Thymus (tissue), 11 donors: ENCODE results near the gene VARS1. TPM values are rescaled to one million over a fixed set of nuclear protein-coding genes. Genes with fewer than 3 reads are reported as not detected.

Source experiments
- DNase-seq, 9 donors: peaks; one replicate each; pipeline ENCODE4 v3.0.0-alpha.2; 2013; ENCODE audit warnings: low spot score in 9 of 9, low read depth in 6 of 9, missing footprints in 1 of 9
- H3K27ac ChIP-seq, 2 donors: one replicate each; pipeline ENCODE4 v1.5.1; 2013; ENCODE audit warnings: control low read depth in 1 of 2, low read depth in 1 of 2, low read length in 1 of 2, mild to moderate bottlenecking in 1 of 2, moderate library complexity in 1 of 2
- H3K27me3 ChIP-seq, 2 donors: one replicate each; pipeline ENCODE4 v1.5.1; 2013; ENCODE audit warnings: low read length in 1 of 2; ENCODE audit not compliant: control insufficient read depth in 2 of 2, insufficient read depth in 1 of 2
- H3K36me3 ChIP-seq, 2 donors: one replicate each; pipeline ENCODE4 v1.5.1; 2013; ENCODE audit warnings: low read length in 1 of 2, mild to moderate bottlenecking in 1 of 2, moderate library complexity in 1 of 2; ENCODE audit not compliant: control insufficient read depth in 2 of 2, insufficient read depth in 2 of 2
- H3K4me1 ChIP-seq, 2 donors: one replicate each; pipeline ENCODE4 v1.5.1; 2013; ENCODE audit warnings: low read length in 2 of 2; ENCODE audit not compliant: control insufficient read depth in 2 of 2, insufficient read depth in 2 of 2
- H3K4me3 ChIP-seq, 2 donors: one replicate each; pipeline ENCODE4 v1.5.1; 2013; ENCODE audit warnings: low read length in 2 of 2, control low read depth in 1 of 2, mild to moderate bottlenecking in 1 of 2
- H3K9me3 ChIP-seq, 2 donors: one replicate each; pipeline ENCODE4 v1.5.1; 2013; ENCODE audit warnings: low read length in 1 of 2, mild to moderate bottlenecking in 1 of 2; ENCODE audit not compliant: control insufficient read depth in 2 of 2, insufficient read depth in 1 of 2
- WGBS: extraction: QIAGEN DNeasy Blood & Tissue Kit; methylation state at CpG from one replicate; pipeline ENCODE4 v1.1.7; 2013; 5-methylcytosine and 5-hydroxymethylcytosine counted together
- polyA plus RNA-seq: library from polyadenylated mRNA; stranded (reverse); fragments of 200-250 nt; gene quantifications from one replicate; pipeline ENCODE4 v1.2.3, GENCODE V29; 2013
- total RNA-seq: library from RNA; stranded (reverse); fragments of 120-200 nt; gene quantifications from one replicate; pipeline ENCODE4 v1.2.4, GENCODE V29; 2013
- donor health status: healthy.

VARS1 gene
- total and polyA plus RNA-seq, 2 donors, result 16.6 to 25.2 TPM

DNA sequence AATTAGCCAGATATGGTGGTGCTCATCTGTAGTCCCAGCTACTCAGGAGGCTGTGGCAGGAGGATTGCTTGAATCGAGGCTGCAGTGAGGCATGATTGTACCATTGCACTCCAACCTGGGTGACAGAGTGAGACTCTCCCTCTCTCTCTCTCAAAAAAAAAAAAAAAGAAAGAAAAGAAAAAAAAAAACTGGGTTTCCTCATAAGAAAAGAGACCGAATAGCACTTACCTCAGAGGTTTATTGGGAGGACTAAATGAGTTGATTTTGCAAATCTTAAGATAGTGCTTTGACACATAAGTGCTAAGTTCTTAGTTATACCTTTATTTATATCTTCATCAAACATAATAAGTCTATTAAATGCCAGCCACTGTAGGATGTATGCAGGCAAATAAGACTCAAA is 24.7 kb downstream of the VARS1 start:
- H3K27ac ChIP-seq, result no peak overlapping the region
- peaks cover 6 to 21% of the 10 kb centered on the region in 2 donors for H3K4me1 ChIP-seq
- no peaks in the 10 kb centered on the region for H3K36me3 ChIP-seq
- H3K9me3 ChIP-seq, result peaks cover 0 to 5% of the 10 kb centered on the region in 2 donors
- H3K4me3 ChIP-seq, result no peak overlapping the region
- 97% methylated on average over 2 of the region's 2 CpGs for WGBS
- H3K27me3 ChIP-seq, result peaks cover 0 to 13% of the 10 kb centered on the region in 2 donors
- DNase-seq, result no peak

DNA sequence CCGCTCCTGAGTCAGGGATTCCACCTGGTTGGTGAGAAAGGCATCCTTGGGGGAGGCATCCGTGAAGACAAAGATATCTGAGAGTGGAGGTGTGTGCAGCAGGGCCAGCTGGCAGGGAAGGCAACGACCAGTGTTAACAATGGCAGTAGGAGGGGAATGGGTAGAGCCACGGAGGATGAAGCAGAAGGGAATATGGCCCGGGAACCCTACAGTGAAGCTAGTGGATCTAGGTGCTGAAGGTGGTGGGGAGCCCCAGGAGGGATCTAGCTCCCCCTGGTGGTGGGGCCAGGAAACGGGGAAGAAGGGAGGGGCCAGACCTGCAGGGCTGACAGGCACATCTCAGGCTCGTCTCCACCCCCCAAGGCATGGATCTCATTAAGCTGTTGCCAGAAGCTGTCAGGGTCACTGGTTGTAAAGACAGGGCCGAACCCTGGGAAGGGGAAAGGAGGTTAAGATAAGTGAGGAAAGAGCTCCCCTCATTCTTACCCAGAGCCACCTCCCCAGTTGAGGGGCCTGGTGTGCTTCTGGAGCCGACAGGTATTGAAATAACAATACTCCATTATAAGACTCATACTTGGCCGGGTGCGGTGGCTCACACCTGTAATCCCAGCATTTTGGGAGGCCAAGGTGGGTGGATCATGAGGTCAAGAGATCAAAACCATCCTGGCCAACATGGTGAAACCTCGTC is 25.7 kb downstream of the VARS1 start:
- Histone ChIP-seq H3K4me1 (peaks cover 6 to 21% of the 10 kb centered on the region in 2 donors), H3K9me3 (peaks cover 0 to 5% of the 10 kb centered on the region in 2 donors), H3K4me3 (no peak overlapping the region), H3K36me3 (no peaks in the 10 kb centered on the region), H3K27me3 (peaks cover 0 to 17% of the 10 kb centered on the region in 2 donors), H3K27ac (no peak overlapping the region)
- WGBS, result 73% methylated on average over 12 of the region's 12 CpGs
- peak; percentile 38 to 82 (median 59) for DNase-seq

DNA sequence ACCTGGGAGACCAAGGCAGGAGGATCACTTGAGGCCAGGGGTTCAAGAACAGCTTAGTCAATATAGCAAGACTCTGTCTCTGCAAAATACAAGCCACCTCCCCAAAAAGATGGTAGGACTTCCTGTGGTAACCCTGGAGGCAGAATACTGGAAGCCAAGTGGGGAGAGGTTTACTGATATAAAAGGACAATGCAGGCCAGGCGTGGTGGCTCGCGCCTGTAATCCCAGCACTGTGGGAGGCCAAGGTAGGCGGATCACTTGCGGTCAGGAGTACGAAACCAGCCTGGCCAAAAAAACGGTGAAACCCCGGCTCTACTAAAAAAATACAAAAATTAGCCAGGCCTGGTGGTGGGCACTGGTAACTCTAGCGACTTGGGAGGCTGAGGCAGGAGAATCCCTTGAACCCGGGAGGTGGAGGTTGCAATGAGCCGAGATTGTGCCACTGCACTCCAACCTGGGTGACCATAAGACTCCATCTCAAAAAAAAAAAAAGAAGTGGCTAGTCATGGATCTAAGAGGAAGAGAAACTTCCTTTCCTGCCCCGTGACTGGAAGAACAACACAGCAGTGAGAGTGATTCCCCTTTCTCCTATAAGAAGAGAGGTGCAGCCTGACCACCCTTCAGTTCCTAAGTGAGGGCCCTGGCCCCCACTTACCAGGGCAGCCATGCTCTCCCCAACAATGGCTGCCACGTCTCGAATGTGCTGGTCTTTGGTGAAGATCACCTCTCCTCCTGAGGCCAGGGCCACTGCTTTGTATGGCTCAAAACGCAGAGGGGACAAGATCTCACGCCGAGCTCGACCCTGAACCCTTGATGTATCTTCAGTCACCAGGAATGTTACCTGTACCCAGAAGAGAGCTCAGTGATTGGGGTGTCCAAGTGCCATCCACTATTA is 26.9 kb downstream of the VARS1 start:
- H3K36me3 ChIP-seq, result peaks cover 0 to under 1% of the 10 kb centered on the region in 2 donors
- no peak for DNase-seq
- H3K4me3 ChIP-seq, result no peak overlapping the region
- H3K4me1 ChIP-seq, result peaks cover 6 to 21% of the 10 kb centered on the region in 2 donors
- H3K27me3 ChIP-seq, result peaks cover 0 to 17% of the 10 kb centered on the region in 2 donors
- H3K9me3 ChIP-seq, result peaks cover 0 to 5% of the 10 kb centered on the region in 2 donors
- H3K27ac ChIP-seq, result no peak overlapping the region
- 97% methylated on average over 18 of the region's 18 CpGs for WGBS

DNA sequence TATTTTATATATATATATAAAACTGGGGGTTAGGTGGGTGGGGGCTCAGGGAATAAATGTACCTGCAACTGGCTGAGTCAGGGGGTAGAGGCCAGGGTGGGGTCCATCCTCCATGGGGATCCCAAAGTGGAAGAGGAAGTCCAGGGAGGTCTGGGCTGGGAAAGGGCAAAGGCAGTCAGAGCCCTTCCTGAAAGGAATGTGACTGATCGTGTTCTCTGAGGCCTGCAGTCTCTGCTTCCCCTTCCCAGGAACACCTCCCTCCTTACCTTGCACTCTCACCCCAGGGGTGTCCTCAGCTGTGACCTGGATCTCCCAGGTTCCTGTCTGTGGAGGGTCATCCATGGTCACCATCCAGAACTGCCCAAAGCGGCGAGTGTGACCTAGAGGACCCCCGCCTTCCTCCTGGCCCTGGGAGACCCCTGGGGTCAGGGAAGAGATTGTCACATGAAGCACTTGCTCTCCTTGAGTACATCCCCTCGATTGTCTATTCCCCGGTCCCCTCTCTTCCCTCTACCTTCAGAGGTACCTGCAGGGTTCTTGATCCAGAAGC is 28.4 kb downstream of the VARS1 start:
- Histone ChIP-seq H3K36me3 (peaks cover 0 to 14% of the 10 kb centered on the region in 2 donors), H3K9me3 (peaks cover 0 to 2% of the 10 kb centered on the region in 2 donors), H3K4me3 (no peak overlapping the region), H3K4me1 (peaks cover 0 to 10% of the 10 kb centered on the region in 2 donors), H3K27ac (no peak overlapping the region), H3K27me3 (peaks cover 0 to 17% of the 10 kb centered on the region in 2 donors)
- WGBS, result 97% methylated on average over 6 of the region's 6 CpGs
- no peak for DNase-seq

DNA sequence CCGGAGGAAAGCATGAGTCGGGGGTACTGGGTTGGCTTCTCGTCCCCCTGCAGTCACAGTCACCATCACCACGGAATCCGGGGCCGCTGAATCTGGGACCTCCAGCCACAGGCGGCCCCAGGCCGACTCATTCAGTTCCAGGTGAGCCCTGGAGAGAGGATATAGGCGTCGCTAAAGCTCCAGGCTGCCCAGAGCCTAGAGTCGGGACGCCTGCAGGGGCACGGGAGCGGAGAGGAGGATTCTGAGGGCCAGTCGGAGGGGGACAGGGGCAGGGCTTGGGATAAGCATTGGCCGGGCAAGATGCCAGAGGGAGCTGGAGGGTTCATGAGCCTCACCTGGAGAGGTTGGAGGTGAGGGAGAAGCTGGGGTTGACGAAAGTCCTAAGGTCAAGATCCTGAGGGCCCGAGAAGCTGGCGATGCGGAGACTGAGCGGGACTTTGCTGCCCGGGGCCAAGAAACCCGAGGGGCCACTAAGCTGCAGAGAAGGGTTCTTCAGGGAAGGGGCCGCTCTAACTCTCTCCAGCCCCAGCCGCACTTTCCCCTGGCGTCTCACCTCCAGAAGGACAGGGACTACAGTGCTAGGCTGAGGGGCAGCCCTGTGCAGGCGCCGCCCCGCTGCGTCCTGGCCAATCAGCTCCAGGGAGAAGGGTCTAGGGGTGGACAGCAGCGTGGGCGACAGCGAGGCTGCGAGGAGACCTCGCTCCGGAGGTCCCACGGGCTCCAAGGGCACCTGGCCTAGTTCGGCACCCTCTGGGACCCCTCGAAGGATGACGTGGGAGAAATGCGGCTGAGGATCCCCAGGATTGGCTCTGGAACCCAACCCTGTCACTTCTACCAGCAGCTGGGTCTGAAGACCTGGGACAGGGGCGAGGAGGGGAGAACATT is 29.4 kb downstream of the VARS1 start:
- DNase-seq, result no peak
- WGBS, result 80% methylated on average over 42 of the region's 42 CpGs

DNA sequence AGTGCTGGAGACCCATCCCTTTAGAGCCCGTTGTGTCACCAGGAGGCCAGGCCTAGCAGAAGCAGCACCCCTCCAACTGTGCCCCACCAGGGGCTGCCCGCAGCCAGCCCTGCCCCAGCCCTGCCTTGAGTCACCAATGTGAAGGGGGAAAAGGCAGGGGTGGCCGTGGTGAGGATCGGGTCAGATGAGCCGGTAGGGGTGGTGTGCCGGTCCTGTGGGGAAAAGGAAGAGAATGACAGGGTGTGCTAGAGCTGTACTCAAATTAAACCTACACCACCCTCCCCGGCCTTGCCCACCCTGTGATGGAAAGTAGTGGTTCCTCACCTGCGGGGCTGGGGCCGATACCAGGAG is 30.0 kb downstream of the VARS1 start:
- peaks cover 0 to 17% of the 10 kb centered on the region in 2 donors for H3K27me3 ChIP-seq
- H3K27ac ChIP-seq, result no peak overlapping the region
- WGBS, result 93% methylated on average over 9 of the region's 9 CpGs
- DNase-seq, result no peak
- H3K4me1 ChIP-seq, result peaks cover 0 to 3% of the 10 kb centered on the region in 2 donors
- no peak overlapping the region for H3K4me3 ChIP-seq
- H3K36me3 ChIP-seq, result peaks cover 14 to 28% of the 10 kb centered on the region in 2 donors
- no peaks in the 10 kb centered on the region for H3K9me3 ChIP-seq

More for the DNA sequence above, 29.4 kb downstream of the VARS1 start:
- peaks cover 0 to 17% of the 10 kb centered on the region in 2 donors for H3K27me3 ChIP-seq
- H3K27ac ChIP-seq, result no peak overlapping the region
- peaks cover 9 to 23% of the 10 kb centered on the region in 2 donors for H3K36me3 ChIP-seq
- H3K9me3 ChIP-seq, result no peaks in the 10 kb centered on the region
- H3K4me1 ChIP-seq, result peaks cover 0 to 4% of the 10 kb centered on the region in 2 donors
- no peak overlapping the region for H3K4me3 ChIP-seq

DNA sequence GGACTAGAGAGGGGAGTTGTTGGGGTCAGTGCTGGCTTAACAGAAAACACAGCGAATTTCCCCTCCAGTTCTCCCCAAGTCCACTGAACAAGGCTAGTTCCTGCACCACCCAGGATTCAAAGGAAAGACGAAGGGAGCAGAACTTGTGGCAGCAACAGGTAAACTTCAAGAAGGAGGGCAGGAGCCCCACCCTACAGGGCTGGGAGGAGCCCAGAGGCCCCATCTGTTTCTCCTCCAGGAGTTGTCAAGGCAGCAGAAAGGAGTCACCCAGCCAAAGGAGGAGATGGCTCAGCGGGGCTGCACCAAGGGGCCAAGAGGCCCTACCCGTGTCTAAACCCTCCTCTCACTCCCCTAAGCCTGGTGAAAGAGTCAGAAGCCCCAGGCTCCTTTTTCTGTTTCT is 31.4 kb downstream of the VARS1 start:
- H3K36me3 ChIP-seq, result peaks cover 20 to 42% of the 10 kb centered on the region in 2 donors

DNA sequence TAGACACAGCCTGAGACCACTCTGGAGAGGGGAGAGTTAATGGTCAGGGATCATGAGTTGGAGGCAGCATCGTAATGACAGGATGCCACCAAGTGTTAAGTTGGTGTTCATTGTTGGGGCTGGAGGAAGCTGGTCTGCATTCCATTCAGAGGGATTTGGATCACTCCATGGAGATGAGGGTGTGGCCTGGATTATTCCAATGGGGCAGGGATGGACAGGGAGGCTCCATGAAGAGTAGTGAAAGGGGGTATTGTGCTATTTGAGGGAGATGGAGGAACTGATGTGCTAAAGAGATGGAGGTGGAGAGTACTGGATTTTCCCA is 32.0 kb downstream of the VARS1 start:
- DNase-seq, result no peak
- H3K4me3 ChIP-seq, result no peak overlapping the region
- peaks cover 20 to 48% of the 10 kb centered on the region in 2 donors for H3K36me3 ChIP-seq
- peaks cover 0 to 12% of the 10 kb centered on the region in 2 donors for H3K4me1 ChIP-seq
- WGBS, result 96% methylated on average over 1 of the region's 1 CpG
- no peaks in the 10 kb centered on the region for H3K9me3 ChIP-seq
- peaks cover 0 to 17% of the 10 kb centered on the region in 2 donors for H3K27me3 ChIP-seq
- H3K27ac ChIP-seq, result no peak overlapping the region

More for the DNA sequence above, 31.4 kb downstream of the VARS1 start:
- 94% methylated on average over 4 of the region's 4 CpGs for WGBS
- H3K9me3 ChIP-seq, result no peaks in the 10 kb centered on the region
- H3K27ac ChIP-seq, result no peak overlapping the region
- no peak overlapping the region for H3K4me3 ChIP-seq
- peaks cover 0 to 8% of the 10 kb centered on the region in 2 donors for H3K4me1 ChIP-seq
- no peak for DNase-seq
- peaks cover 0 to 17% of the 10 kb centered on the region in 2 donors for H3K27me3 ChIP-seq
